PC-3 (cell line): ENCODE data around the gene POLDIP3. TPM values are rescaled to one million over a fixed set of nuclear protein-coding genes. Genes with fewer than 3 reads are reported as not detected.
A peak's percentile ranks its signal among the peaks of the same experiment; 100 is the strongest.
"Not testable (repeated sequence)": the region's sequence is repeated elsewhere in the genome, so short reads cannot be mapped to it uniquely, and the experiment has no call there.

Experiments used
- ATAC-seq: fragments of 200-7000 bp; cut with Tn5 transposase; 2 replicates; pipeline ENCODE4 v1.9.1; 2020; ENCODE audit warnings: mild to moderate bottlenecking, moderate library complexity
- BruUV-seq: library from RNA; stranded (reverse); fragments of 400-500 nt; replicated peaks from 2 replicates; lab custom pipeline; 2021; lab: Mats Ljungman, UMichigan
- CTCF ChIA-PET: fragments of 300-600 bp; sonication (Branson Sonifier 250); formaldehyde crosslinking; loops from one replicate; lab custom pipeline; 2022; ENCODE audit warnings: antibody characterized with exemption; lab: Charles Lee
- POLR2A ChIA-PET: fragments of 300-600 bp; sonication (Branson Sonifier 250); formaldehyde crosslinking; loops from one replicate; lab custom pipeline; 2022; ENCODE audit warnings: antibody characterized with exemption; ENCODE audit not compliant: unreplicated experiment; lab: Charles Lee
- DNase-seq: peaks from one replicate; pipeline ENCODE4 v3.0.0-alpha.2; 2015
- H2AFZ ChIP-seq: fragments of 300-600 bp; sonication (generic); 2 replicates; pipeline ENCODE4 v1.6.0; 2016; ENCODE audit warnings: antibody characterized with exemption, low read length
- H3F3A ChIP-seq: fragments of 300-600 bp; sonication (generic); one replicate; pipeline ENCODE4 v1.6.0; 2017; ENCODE audit warnings: antibody characterized with exemption, low read length, control low read depth, mild to moderate bottlenecking; ENCODE audit not compliant: unreplicated experiment
- H3K27ac ChIP-seq: fragments of 300-600 bp; sonication (generic); 2 replicates; pipeline ENCODE4 v1.5.1; 2016; ENCODE audit warnings: mild to moderate bottlenecking, low read length
- H3K27me3 ChIP-seq: fragments of 300-600 bp; sonication (generic); 2 replicates; pipeline ENCODE4 v1.6.1; 2016; ENCODE audit warnings: low read length, mixed read lengths
- H3K36me3 ChIP-seq: fragments of 300-600 bp; sonication (generic); 2 replicates; pipeline ENCODE4 v1.6.1; 2016; ENCODE audit warnings: low read depth, mixed run types, low read length, mixed read lengths
- H3K4me1 ChIP-seq: fragments of 300-600 bp; sonication (generic); 2 replicates; pipeline ENCODE4 v1.5.1; 2016; ENCODE audit warnings: low read length; ENCODE audit not compliant: insufficient read depth
- H3K4me2 ChIP-seq: fragments of 300-600 bp; sonication (generic); 2 replicates; pipeline ENCODE4 v1.6.0; 2016; ENCODE audit warnings: low read length
- H3K4me3 ChIP-seq: fragments of 300-600 bp; sonication (generic); 2 replicates; pipeline ENCODE4 v1.5.1; 2016; ENCODE audit warnings: mild to moderate bottlenecking, low read length, mixed read lengths
- H3K79me2 ChIP-seq: fragments of 300-600 bp; sonication (generic); 2 replicates; pipeline ENCODE4 v1.6.1; 2017; ENCODE audit warnings: low read length, mixed read lengths
- H3K9ac ChIP-seq: fragments of 300-600 bp; sonication (generic); 2 replicates; pipeline ENCODE4 v1.6.0; 2016; ENCODE audit warnings: mild to moderate bottlenecking, low read length
- H3K9me2 ChIP-seq: fragments of 300-600 bp; sonication (generic); replicated peaks from 2 replicates; pipeline ENCODE4 v1.6.1; 2016; ENCODE audit warnings: mixed run types, low read length, mixed read lengths
- H3K9me3 ChIP-seq: fragments of 300-600 bp; sonication (generic); 2 replicates; pipeline ENCODE4 v1.6.1; 2016; ENCODE audit warnings: low read length, mixed read lengths
- H4K20me1 ChIP-seq: fragments of 300-600 bp; sonication (generic); 2 replicates; pipeline ENCODE4 v1.6.1; 2016; ENCODE audit warnings: low read length, mixed read lengths
- EZH2 ChIP-seq: fragments of 300-600 bp; sonication (generic); IDR thresholded peaks from one replicate; pipeline ENCODE4 v1.6.1; 2017; ENCODE audit warnings: antibody characterized with exemption, mild to moderate bottlenecking, low read length; ENCODE audit not compliant: unreplicated experiment
- EZH2phosphoT487 ChIP-seq: fragments of 300-600 bp; sonication (generic); IDR thresholded peaks from 2 replicates; pipeline ENCODE4 v1.6.1; 2018; ENCODE audit warnings: mild to moderate bottlenecking, antibody characterized with exemption, low read length, borderline replicate concordance
- intact Hi-C: fragments of 100-400 bp; cut with micrococcal nuclease; formaldehyde crosslinking; loops from 2 replicates; pipeline ENCODE4 v1.9.0; 2023
- total RNA-seq: library from RNA; depleted of rRNA; stranded (reverse); fragments of >200 nt; gene quantifications from 2 replicates; pipeline ENCODE4 v1.2.3, GENCODE V29; 2014
- TF ChIP-seq, protein P1 (sequence below): fragments of 300-600 bp; sonication (generic); conservative IDR thresholded peaks from 2 replicates; pipeline ENCODE4 v1.5.1; 2017; ENCODE audit warnings: antibody characterized with exemption, low read depth, mild to moderate bottlenecking, low read length

Gene POLDIP3
- total RNA-seq, 1 experiment from 2014 or later: 32.4 TPM

DNA sequence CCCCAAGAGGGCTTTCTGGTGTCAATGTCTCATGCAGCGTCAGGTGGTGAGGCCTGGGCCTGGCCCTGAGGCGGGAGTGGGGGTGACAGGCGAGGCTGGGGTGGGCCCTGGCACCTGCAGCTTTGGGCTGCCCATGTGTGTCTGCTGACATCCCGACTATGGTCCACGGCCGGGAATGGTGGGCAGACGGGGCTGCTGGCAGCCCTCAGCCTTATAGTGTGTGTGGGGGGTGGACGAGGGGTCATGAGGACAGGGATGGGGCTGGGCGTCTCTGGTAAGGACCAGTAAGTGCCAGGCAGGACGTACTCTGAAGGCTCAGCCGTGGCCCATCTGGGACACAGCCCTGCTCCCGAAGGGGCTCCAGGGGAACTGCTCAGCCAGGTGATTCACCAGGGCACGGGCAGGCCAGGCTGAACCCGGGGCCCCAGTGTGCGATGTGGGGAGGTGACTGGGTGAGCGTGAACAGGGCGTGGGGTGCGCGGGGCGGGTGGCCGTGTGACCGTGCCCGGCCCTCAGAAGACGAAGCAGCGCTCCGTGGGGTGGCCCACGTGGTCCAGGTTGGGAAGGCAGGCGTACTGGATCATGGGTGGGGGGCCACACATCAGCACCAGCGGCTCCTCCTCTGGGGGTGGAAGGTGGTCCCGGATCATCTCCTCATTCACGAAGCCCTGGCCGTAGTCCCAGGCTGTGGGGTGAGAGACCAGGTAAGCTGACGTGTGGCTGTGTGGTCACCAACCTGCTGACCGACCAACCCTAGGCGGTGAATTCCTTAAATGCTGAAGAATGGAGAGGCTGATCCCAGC lies 4.8 kb upstream of the POLDIP3 start:
- Histone ChIP-seq H3K9me3 (no peaks in the 10 kb centered on the region), H2AFZ (no peak overlapping the region), H3K9me2 (no peaks in the 10 kb centered on the region), H3K9ac (no peak overlapping the region), H4K20me1 (no peaks in the 10 kb centered on the region), H3K79me2 (no peaks in the 10 kb centered on the region), H3F3A (no peaks in the 10 kb centered on the region), H3K27me3 (no peaks in the 10 kb centered on the region), H3K4me3 (no peak overlapping the region), H3K4me1 (peaks cover 15% of the 10 kb centered on the region), H3K36me3 (no peaks in the 10 kb centered on the region), H3K4me2 (no peak overlapping the region), H3K27ac (no peak overlapping the region)
- DNase-seq (no peak), ATAC-seq (no peak)
- POLR2A ChIA-PET: no interaction called here
- TSS peak; percentile 51 for BruUV-seq
- TF ChIP-seq, protein P1, sequence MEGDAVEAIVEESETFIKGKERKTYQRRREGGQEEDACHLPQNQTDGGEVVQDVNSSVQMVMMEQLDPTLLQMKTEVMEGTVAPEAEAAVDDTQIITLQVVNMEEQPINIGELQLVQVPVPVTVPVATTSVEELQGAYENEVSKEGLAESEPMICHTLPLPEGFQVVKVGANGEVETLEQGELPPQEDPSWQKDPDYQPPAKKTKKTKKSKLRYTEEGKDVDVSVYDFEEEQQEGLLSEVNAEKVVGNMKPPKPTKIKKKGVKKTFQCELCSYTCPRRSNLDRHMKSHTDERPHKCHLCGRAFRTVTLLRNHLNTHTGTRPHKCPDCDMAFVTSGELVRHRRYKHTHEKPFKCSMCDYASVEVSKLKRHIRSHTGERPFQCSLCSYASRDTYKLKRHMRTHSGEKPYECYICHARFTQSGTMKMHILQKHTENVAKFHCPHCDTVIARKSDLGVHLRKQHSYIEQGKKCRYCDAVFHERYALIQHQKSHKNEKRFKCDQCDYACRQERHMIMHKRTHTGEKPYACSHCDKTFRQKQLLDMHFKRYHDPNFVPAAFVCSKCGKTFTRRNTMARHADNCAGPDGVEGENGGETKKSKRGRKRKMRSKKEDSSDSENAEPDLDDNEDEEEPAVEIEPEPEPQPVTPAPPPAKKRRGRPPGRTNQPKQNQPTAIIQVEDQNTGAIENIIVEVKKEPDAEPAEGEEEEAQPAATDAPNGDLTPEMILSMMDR: no peak
- TF ChIP-seq EZH2: no peak
- CTCF ChIA-PET: no interaction called here
- intact Hi-C loops: no loop called here

GRCh38 chr22:42617155-42617983 lies 2.7 kb upstream of the POLDIP3 start:
- Histone ChIP-seq H3K36me3 (0 out of 2 replicates have a peak, but pooled peaks cover under 1% of the 10 kb centered on the region), H3K4me3 (no peak overlapping the region), H3K4me2 (no peak overlapping the region), H2AFZ (no peak overlapping the region), H3K79me2 (peaks cover 20% of the 10 kb centered on the region), H3F3A (no peaks in the 10 kb centered on the region), H3K9me2 (no peaks in the 10 kb centered on the region), H3K4me1 (peaks cover 22% of the 10 kb centered on the region), H4K20me1 (peaks cover 9% of the 10 kb centered on the region; the same call in 1 of the 2 replicates), H3K9ac (no peak overlapping the region), H3K9me3 (no peaks in the 10 kb centered on the region), H3K27me3 (no peaks in the 10 kb centered on the region), H3K27ac (no peak overlapping the region)
- POLR2A ChIA-PET: no interaction called here
- CTCF ChIA-PET: no interaction called here
- TF ChIP-seq EZH2 (no peak), EZH2phosphoT487 (no peak)
- TF ChIP-seq, protein P1: no peak
- DNase-seq: no peak
- BruUV-seq: no TSS peak
- intact Hi-C loops: no loop called here
- ATAC-seq: no peak

DNA sequence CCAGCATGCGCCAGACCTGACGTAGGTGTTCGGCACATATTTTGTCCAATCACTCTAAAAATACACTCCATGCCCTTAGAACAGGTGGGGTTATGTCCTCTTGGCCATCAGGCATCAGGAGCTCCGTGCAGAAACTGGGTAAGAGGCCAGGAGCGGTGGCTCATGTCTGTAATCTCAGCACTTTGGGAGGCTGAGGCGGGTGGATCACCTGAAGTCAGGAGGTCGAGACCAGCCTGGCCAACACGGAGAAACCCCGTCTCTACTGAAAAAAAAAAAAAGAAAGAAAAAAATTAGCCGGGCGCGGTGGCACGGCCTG lies 1.1 kb upstream of the POLDIP3 start:
- Histone ChIP-seq H3K79me2 (peaks cover 36% of the 10 kb centered on the region), H3K27ac (peak overlapping the region; percentile 97), H3K4me1 (peaks cover 15% of the 10 kb centered on the region), H3K9ac (peak overlapping the region; percentile 33; the same call in 1 of the 2 replicates), H4K20me1 (peaks cover 14% of the 10 kb centered on the region; the same call in 1 of the 2 replicates), H3K4me2 (peak overlapping the region; percentile 79), H3K4me3 (peak overlapping the region; percentile 53)
- BruUV-seq, H3K27me3 ChIP-seq, H3F3A ChIP-seq, H3K36me3 ChIP-seq, H3K9me2 ChIP-seq, H2AFZ ChIP-seq, DNase-seq, CTCF ChIA-PET, intact Hi-C loops, H3K9me3 ChIP-seq: not testable (repeated sequence)
- POLR2A ChIA-PET: interaction anchor here (0.6 kb wide), 2 partner anchors 73 to 449 kb away, joined by 4 to 6 read pairs; no protein-coding TSS in a partner anchor
- peak; percentile 8 for ATAC-seq
